Breast epithelium (tissue), 4 donors: ENCODE results near the gene NUMA1. TPM values are rescaled to one million over a fixed set of nuclear protein-coding genes. Genes with fewer than 3 reads are reported as not detected.

Source experiments
- DNase-seq, 2 donors: peaks; one replicate each; pipeline ENCODE4 v3.0.0-alpha.2; 2019; ENCODE audit warnings: low spot score in 2 of 2
- H3K27ac ChIP-seq, 2 donors: fragments of 200-600 bp; sonication (generic) in 1 of 2; one replicate each; pipeline ENCODE4 v1.5.1; 2016 to 2019; ENCODE audit warnings: mild to moderate bottlenecking in 1 of 2
- H3K27me3 ChIP-seq, 2 donors: fragments of 200-600 bp; sonication (generic) in 1 of 2; one replicate each; pipeline versions ENCODE4 v1.5.1 to v1.6.0; 2017 to 2019; ENCODE audit warnings: control low read depth in 1 of 2, mild to moderate bottlenecking in 1 of 2
- H3K36me3 ChIP-seq: fragments of 200-600 bp; one replicate; pipeline ENCODE4 v1.5.1; 2019
- H3K4me1 ChIP-seq, 2 donors: fragments of 200-600 bp; sonication (generic); one replicate each; pipeline ENCODE4 v1.5.1; 2016 to 2019; ENCODE audit warnings: control low read depth in 1 of 2
- H3K4me3 ChIP-seq, 3 donors: fragments of 200-600 bp; sonication (generic); 1 replicate in 2 of 3; 2 replicates in 1 of 3; pipeline ENCODE4 v1.5.1; 2016 to 2019; ENCODE audit warnings: mild to moderate bottlenecking in 3 of 3, moderate library complexity in 2 of 3
- H3K9me3 ChIP-seq, 2 donors: fragments of 200-600 bp; sonication (generic) in 1 of 2; one replicate each; pipeline ENCODE4 v1.5.1; 2016 to 2019; ENCODE audit warnings: control low read depth in 1 of 2
- CTCF ChIP-seq, 3 donors: fragments of 450-650 bp; IDR thresholded peaks; one replicate each; pipeline ENCODE4 v1.5.1; 2016 to 2017; ENCODE audit warnings: antibody characterized with exemption in 3 of 3, mild to moderate bottlenecking in 3 of 3, moderate library complexity in 3 of 3
- POLR2A ChIP-seq: fragments of 450-650 bp; IDR thresholded peaks from one replicate; pipeline ENCODE4 v1.6.1; 2016; ENCODE audit warnings: antibody characterized with exemption, mild to moderate bottlenecking, moderate library complexity
- POLR2AphosphoS5 ChIP-seq, 3 donors: sonication (generic); formaldehyde crosslinking; IDR thresholded peaks; one replicate each; pipeline ENCODE4 v1.6.1; 2017; ENCODE audit warnings: antibody characterized with exemption in 3 of 3
- intact Hi-C: fragments of 100-400 bp; cut with DNase I; formaldehyde crosslinking; loops from one replicate; pipeline ENCODE4 v1.15.1; 2023; ENCODE audit warnings: low total_unique reads
- total RNA-seq, 3 donors: library from RNA; depleted of rRNA; stranded (reverse); fragments of >200 nt; gene quantifications; one replicate each; pipeline ENCODE4 v1.1.0, GENCODE V29; 2016

NUMA1 gene
- total RNA-seq, 3 donors from 2014 or later = 240 to 412 (median 283) TPM

- intact Hi-C loops = no loop called here
Measured at GRCh38 chr11:71976551-71976950, 103.8 kb downstream of the NUMA1 start.

GRCh38 chr11:71971680-71972079 is 108.7 kb downstream of the NUMA1 start:
- DNase-seq = no peak
- Histone ChIP-seq H3K27me3 (no peaks in the 10 kb centered on the region), H3K27ac (no peak overlapping the region), H3K4me1 (no peaks in the 10 kb centered on the region), H3K4me3 (no peak overlapping the region), H3K9me3 (no peaks in the 10 kb centered on the region), H3K36me3 (no peaks in the 10 kb centered on the region)
- intact Hi-C loops = no loop called here
- TF ChIP-seq POLR2AphosphoS5 (IDR thresholded peaks at IDR 0.05) = no peak
- no peak for TF ChIP-seq POLR2A
- no peak for TF ChIP-seq CTCF (IDR thresholded peaks at IDR 0.05)

More at GRCh38 chr11:71976551-71976950, 103.8 kb downstream of the NUMA1 start:
- no peaks in the 10 kb centered on the region for H3K9me3 ChIP-seq
- no peak overlapping the region for H3K4me3 ChIP-seq
- no peaks in the 10 kb centered on the region for H3K4me1 ChIP-seq
- TF ChIP-seq POLR2A = no peak
- no peak for TF ChIP-seq CTCF (IDR thresholded peaks at IDR 0.05)
- TF ChIP-seq POLR2AphosphoS5 (IDR thresholded peaks at IDR 0.05) = no peak
- H3K27me3 ChIP-seq = no peaks in the 10 kb centered on the region
- H3K27ac ChIP-seq = no peak overlapping the region
- no peaks in the 10 kb centered on the region for H3K36me3 ChIP-seq
- DNase-seq = no peak

- DNase-seq = no peak
- Histone ChIP-seq H3K27ac (no peak overlapping the region), H3K36me3 (peaks cover 10% of the 10 kb centered on the region), H3K27me3 (no peaks in the 10 kb centered on the region), H3K4me3 (no peak overlapping the region), H3K4me1 (no peaks in the 10 kb centered on the region), H3K9me3 (no peaks in the 10 kb centered on the region)
- TF ChIP-seq CTCF (IDR thresholded peaks at IDR 0.05) = no peak
- no peak for TF ChIP-seq POLR2A
- TF ChIP-seq POLR2AphosphoS5 (IDR thresholded peaks at IDR 0.05) = no peak
- intact Hi-C loops = no loop called here
Measured at GRCh38 chr11:71964641-71965040, 115.7 kb downstream of the NUMA1 start.

GRCh38 chr11:71963468-71963867 is 116.9 kb downstream of the NUMA1 start:
- TF ChIP-seq POLR2AphosphoS5 (IDR thresholded peaks at IDR 0.05) (no peak), POLR2A (no peak), CTCF (IDR thresholded peaks at IDR 0.05) (no peak)
- no peaks in the 10 kb centered on the region for H3K4me1 ChIP-seq
- no peak overlapping the region for H3K4me3 ChIP-seq
- no peak for DNase-seq
- H3K9me3 ChIP-seq = no peaks in the 10 kb centered on the region
- H3K36me3 ChIP-seq = peaks cover 10% of the 10 kb centered on the region
- H3K27me3 ChIP-seq = no peaks in the 10 kb centered on the region
- intact Hi-C loops = no loop called here
- no peak overlapping the region for H3K27ac ChIP-seq

- H3K27ac ChIP-seq = peak overlapping the region in 1 of 2 donors; percentile 39
- intact Hi-C loops = no loop called here
- TF ChIP-seq CTCF (IDR thresholded peaks at IDR 0.05) = no peak
- no peak for TF ChIP-seq POLR2A
- no peak for TF ChIP-seq POLR2AphosphoS5 (IDR thresholded peaks at IDR 0.05)
- H3K36me3 ChIP-seq = peaks cover 10% of the 10 kb centered on the region
- H3K4me3 ChIP-seq = no peak overlapping the region
- no peak for DNase-seq
- no peaks in the 10 kb centered on the region for H3K4me1 ChIP-seq
- no peaks in the 10 kb centered on the region for H3K27me3 ChIP-seq
- H3K9me3 ChIP-seq = no peaks in the 10 kb centered on the region
Measured at GRCh38 chr11:71962428-71963038, 117.8 kb downstream of the NUMA1 start.
